ENCODE results near the gene PDCL2.
A peak's percentile ranks its signal among the peaks of the same experiment; 100 is the strongest.
"Not testable (repeated sequence)": the region's sequence is repeated elsewhere in the genome, so short reads cannot be mapped to it uniquely, and the experiment has no call there.

The PDCL2 gene

DNA sequence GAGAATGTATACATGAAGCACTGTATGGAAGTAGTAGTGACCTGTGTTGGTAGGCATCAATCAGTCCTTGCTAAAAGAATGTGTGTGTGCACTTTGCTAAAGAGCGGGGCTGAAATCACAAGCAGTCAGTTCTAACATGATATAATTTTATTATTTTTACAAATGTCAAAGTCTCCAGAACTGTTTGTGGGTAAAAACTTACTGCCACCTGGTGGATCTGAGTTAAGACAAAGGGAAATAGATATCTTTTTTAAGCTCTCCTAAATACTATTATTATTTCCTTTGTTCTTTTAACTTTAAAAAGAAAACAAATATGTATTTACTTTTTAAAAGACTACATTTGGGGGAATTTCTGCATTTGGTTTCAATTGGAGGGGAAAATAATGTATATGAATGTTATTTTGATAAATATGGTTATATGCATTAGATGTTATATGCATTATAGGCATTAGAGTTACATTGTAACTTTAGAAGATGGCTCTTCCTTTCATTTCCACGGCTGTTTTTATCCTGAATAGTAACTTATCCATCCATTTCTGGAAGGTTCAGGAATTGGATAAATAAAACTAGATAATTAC lies 37.5 kb downstream of the PDCL2 start:
- no peaks in the 10 kb centered on the region for H3K27me3 ChIP-seq (ENCODE audit: insufficient read depth, low read depth)
- no peak overlapping the region for H3K4me3 ChIP-seq (IDR thresholded peaks at IDR 0.05; ENCODE audit: insufficient read depth, low read depth, low read length)
- H3K27ac ChIP-seq: no peak overlapping the region
- H3K4me1 ChIP-seq (ENCODE audit: low read depth, poor library complexity, severe bottlenecking): peaks cover 13% of the 10 kb centered on the region
- TF ChIP-seq, protein P1, sequence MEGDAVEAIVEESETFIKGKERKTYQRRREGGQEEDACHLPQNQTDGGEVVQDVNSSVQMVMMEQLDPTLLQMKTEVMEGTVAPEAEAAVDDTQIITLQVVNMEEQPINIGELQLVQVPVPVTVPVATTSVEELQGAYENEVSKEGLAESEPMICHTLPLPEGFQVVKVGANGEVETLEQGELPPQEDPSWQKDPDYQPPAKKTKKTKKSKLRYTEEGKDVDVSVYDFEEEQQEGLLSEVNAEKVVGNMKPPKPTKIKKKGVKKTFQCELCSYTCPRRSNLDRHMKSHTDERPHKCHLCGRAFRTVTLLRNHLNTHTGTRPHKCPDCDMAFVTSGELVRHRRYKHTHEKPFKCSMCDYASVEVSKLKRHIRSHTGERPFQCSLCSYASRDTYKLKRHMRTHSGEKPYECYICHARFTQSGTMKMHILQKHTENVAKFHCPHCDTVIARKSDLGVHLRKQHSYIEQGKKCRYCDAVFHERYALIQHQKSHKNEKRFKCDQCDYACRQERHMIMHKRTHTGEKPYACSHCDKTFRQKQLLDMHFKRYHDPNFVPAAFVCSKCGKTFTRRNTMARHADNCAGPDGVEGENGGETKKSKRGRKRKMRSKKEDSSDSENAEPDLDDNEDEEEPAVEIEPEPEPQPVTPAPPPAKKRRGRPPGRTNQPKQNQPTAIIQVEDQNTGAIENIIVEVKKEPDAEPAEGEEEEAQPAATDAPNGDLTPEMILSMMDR (conservative IDR thresholded peaks at IDR 0.05; ENCODE audit: low read depth, low read length): peak; percentile 42; the same call in 1 of the 2 replicates
- no peaks in the 10 kb centered on the region for H3K79me2 ChIP-seq (ENCODE audit: insufficient read depth, low read depth)
- H4K20me1 ChIP-seq (ENCODE audit: insufficient read depth): no peaks in the 10 kb centered on the region
- H2AFZ ChIP-seq (ENCODE audit: low read depth): peak overlapping the region; percentile 68; the same call in 1 of the 2 replicates
- no peaks in the 10 kb centered on the region for H3K36me3 ChIP-seq (ENCODE audit: insufficient read depth)
- H3K9ac ChIP-seq: no peak overlapping the region
- H3K4me2 ChIP-seq: peak overlapping the region; percentile 80

DNA sequence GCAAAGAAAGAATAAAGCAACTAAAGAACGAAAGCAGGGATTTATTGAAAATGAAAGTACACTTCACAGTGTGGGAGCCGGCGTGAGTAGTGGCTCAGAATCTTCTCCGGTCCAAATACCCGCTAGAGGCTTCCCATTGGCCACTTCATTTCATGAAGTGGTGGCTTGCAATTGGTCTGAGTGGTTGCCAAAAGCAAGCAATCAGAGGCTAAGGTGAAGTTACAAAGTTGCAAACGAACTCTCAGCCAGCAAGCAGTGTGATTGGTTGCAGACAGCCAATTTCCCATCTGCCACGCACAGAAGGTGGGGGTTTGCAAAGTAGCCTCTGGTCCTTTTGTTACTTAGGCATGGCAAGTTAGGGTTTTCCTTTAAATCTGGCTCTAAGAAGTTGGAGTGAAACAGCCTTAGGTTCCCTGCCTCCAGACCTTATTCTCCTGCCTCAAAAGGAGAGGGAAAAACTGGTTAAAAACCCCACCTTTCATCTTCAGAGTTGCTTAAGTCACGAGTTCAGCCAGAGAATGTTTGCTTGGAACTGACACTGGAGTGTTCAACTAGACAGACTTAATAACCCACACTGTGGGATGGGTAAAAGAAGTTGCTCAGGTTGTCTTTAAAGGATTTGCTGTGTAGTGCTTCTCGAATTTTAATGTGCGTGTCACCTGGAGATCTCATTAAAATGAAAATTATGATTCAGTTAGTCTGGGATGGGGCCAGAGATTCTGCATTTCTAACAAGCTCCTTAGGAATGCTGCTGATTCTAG lies 38.4 kb downstream of the PDCL2 start:
- TF ChIP-seq, protein P1 (conservative IDR thresholded peaks at IDR 0.05; ENCODE audit: low read depth, low read length): no peak
- H4K20me1 ChIP-seq (ENCODE audit: insufficient read depth): no peaks in the 10 kb centered on the region
- H2AFZ ChIP-seq (ENCODE audit: low read depth): peak overlapping the region; percentile 68
- H3K9ac ChIP-seq: no peak overlapping the region; the same call in 1 of the 2 replicates
- no peaks in the 10 kb centered on the region for H3K27me3 ChIP-seq (ENCODE audit: insufficient read depth, low read depth)
- peaks cover 13% of the 10 kb centered on the region for H3K4me1 ChIP-seq (ENCODE audit: low read depth, poor library complexity, severe bottlenecking)
- peak overlapping the region; percentile 43 for H3K27ac ChIP-seq
- no peak overlapping the region for H3K4me3 ChIP-seq (IDR thresholded peaks at IDR 0.05; ENCODE audit: insufficient read depth, low read depth, low read length)
- H3K79me2 ChIP-seq (ENCODE audit: insufficient read depth, low read depth): no peaks in the 10 kb centered on the region
- no peaks in the 10 kb centered on the region for H3K36me3 ChIP-seq (ENCODE audit: insufficient read depth)
- peak overlapping the region; percentile 80 for H3K4me2 ChIP-seq

DNA sequence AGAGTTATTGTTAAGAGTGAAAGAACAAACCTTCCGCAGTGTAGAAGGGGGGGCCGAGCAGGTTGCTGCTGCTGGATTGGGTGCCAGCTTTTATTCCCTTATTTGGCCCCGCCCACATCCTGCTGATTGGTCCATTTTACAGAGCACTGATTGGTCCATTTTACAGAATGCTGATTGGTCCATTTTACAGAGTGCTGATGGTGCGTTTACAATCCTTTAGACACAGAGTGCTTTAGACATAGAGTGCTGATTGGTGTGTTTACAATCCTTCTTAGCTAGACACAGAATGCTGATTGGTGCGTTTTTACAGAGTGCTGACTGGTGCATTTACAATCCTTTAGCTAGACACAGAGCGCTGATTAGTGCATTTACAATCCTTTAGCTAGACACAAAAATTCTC lies 40.1 kb downstream of the PDCL2 start:
- H3K9ac ChIP-seq; H3K27me3 ChIP-seq (ENCODE audit: insufficient read depth, low read depth); H3K4me3 ChIP-seq (IDR thresholded peaks at IDR 0.05; ENCODE audit: insufficient read depth, low read depth, low read length); H3K27ac ChIP-seq; H3K36me3 ChIP-seq (ENCODE audit: insufficient read depth); H3K4me2 ChIP-seq; H3K79me2 ChIP-seq (ENCODE audit: insufficient read depth, low read depth); H2AFZ ChIP-seq (ENCODE audit: low read depth); H4K20me1 ChIP-seq (ENCODE audit: insufficient read depth): not testable (repeated sequence)
- peaks cover 19% of the 10 kb centered on the region for H3K4me1 ChIP-seq (ENCODE audit: low read depth, poor library complexity, severe bottlenecking)

DNA sequence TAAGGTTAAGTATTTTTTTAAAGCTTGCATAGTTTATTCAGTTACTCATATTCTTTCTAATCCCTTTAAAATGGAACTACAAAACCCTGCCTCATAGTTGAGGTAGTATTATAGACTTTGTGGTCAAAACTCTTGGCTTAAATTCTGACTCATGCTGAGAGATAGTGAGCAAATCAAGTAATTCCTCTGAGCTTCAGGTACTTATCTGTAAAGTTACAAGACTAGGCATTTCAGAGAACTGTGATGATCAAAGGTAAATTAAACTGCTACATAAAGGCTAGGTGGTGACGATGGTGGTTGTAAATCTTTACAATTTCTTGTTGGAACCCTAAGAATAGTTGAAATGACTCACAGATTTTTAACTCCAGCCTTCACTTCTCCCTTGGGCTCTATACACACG lies 42.2 kb downstream of the PDCL2 start:
- TF ChIP-seq, protein P1 (conservative IDR thresholded peaks at IDR 0.05; ENCODE audit: low read depth, low read length): no peak
- H3K9ac ChIP-seq: no peak overlapping the region
- no peak overlapping the region for H3K27ac ChIP-seq
- no peaks in the 10 kb centered on the region for H3K36me3 ChIP-seq (ENCODE audit: insufficient read depth)
- H3K4me2 ChIP-seq: no peak overlapping the region
- no peaks in the 10 kb centered on the region for H4K20me1 ChIP-seq (ENCODE audit: insufficient read depth)
- H2AFZ ChIP-seq (ENCODE audit: low read depth): no peak overlapping the region
- H3K79me2 ChIP-seq (ENCODE audit: insufficient read depth, low read depth): peaks cover 6% of the 10 kb centered on the region; the same call in 1 of the 2 replicates
- H3K4me3 ChIP-seq (IDR thresholded peaks at IDR 0.05; ENCODE audit: insufficient read depth, low read depth, low read length): no peak overlapping the region
- H3K4me1 ChIP-seq (ENCODE audit: low read depth, poor library complexity, severe bottlenecking): peaks cover 18% of the 10 kb centered on the region
- no peaks in the 10 kb centered on the region for H3K27me3 ChIP-seq (ENCODE audit: insufficient read depth, low read depth)

DNA sequence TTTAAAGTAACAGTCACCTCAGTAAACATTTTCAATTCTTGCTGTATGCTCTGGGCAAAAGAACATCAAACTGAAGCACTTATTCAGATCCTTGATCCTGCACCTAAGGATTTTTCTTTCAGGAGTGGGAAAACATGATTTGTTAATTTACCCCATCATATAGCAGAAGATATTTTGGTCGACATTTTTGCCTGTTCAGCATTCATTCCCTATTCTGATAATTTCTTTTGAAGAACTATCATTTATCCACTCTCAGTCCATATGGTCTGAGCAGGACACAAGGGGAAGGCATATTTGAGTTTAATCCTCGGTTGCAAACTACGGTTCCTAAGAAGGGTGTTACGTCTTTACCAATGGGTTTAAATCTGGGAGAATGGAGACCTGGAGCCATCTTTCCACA lies 44.1 kb downstream of the PDCL2 start:
- Histone ChIP-seq H4K20me1 (ENCODE audit: insufficient read depth) (no peaks in the 10 kb centered on the region), H3K9ac (peak overlapping the region; percentile 85; the same call in 1 of the 2 replicates), H3K27me3 (ENCODE audit: insufficient read depth, low read depth) (no peaks in the 10 kb centered on the region), H3K27ac (peak overlapping the region; percentile 94; the same call in 1 of the 2 replicates), H3K4me3 (IDR thresholded peaks at IDR 0.05; ENCODE audit: insufficient read depth, low read depth, low read length) (no peak overlapping the region), H2AFZ (ENCODE audit: low read depth) (peak overlapping the region; percentile 90; the same call in 1 of the 2 replicates), H3K4me1 (ENCODE audit: low read depth, poor library complexity, severe bottlenecking) (peaks cover 24% of the 10 kb centered on the region), H3K36me3 (ENCODE audit: insufficient read depth) (no peaks in the 10 kb centered on the region), H3K79me2 (ENCODE audit: insufficient read depth, low read depth) (peaks cover 26% of the 10 kb centered on the region), H3K4me2 (peak overlapping the region; percentile 93)
- TF ChIP-seq, protein P1 (conservative IDR thresholded peaks at IDR 0.05; ENCODE audit: low read depth, low read length): no peak
